ENCODE measurements around the gene CLEC2L. TPM values are rescaled to one million over a fixed set of nuclear protein-coding genes. Genes with fewer than 3 reads are reported as not detected.

CLEC2L gene
- total RNA-seq, 2 donors from 2014 or later, result not detected

- Histone ChIP-seq H3K36me3 (peaks cover 52% of the 10 kb centered on the region), H3K4me3 (no peak overlapping the region), H3K4me1 (ENCODE audit: control insufficient read depth in 1 of 2, low read depth in 2 of 2) (no peaks in the 10 kb centered on the region), H3K9me3 (no peaks in the 10 kb centered on the region), H3K27ac (no peak overlapping the region), H3K27me3 (replicated peaks; ENCODE audit: insufficient read depth) (no peaks in the 10 kb centered on the region)
- ATAC-seq (ENCODE audit: insufficient number of reproducible peaks, low FRiP score, low read depth), result no peak
- no peak for TF ChIP-seq CTCF (IDR thresholded peaks at IDR 0.05)
- DNase-seq (ENCODE audit: low spot score), result no peak
These were observed 48.6 kb downstream of the CLEC2L start for GRCh38 chr7:139572071-139572470.

- no peak for ATAC-seq (ENCODE audit: insufficient number of reproducible peaks, low FRiP score, low read depth)
- H3K36me3 ChIP-seq, result peaks cover 51% of the 10 kb centered on the region
- no peak for TF ChIP-seq CTCF (IDR thresholded peaks at IDR 0.05)
These were observed 49.4 kb downstream of the CLEC2L start for GRCh38 chr7:139572704-139573385.

GRCh38 chr7:139573871-139574270 lies 50.4 kb downstream of the CLEC2L start:
- no peak for TF ChIP-seq CTCF (IDR thresholded peaks at IDR 0.05)
- H3K36me3 ChIP-seq, result peaks cover 45% of the 10 kb centered on the region
- H3K27me3 ChIP-seq (replicated peaks; ENCODE audit: insufficient read depth), result no peaks in the 10 kb centered on the region
- H3K27ac ChIP-seq, result no peak overlapping the region
- DNase-seq (ENCODE audit: low spot score), result no peak
- H3K9me3 ChIP-seq, result no peaks in the 10 kb centered on the region
- H3K4me1 ChIP-seq (ENCODE audit: control insufficient read depth in 1 of 2, low read depth in 2 of 2), result no peaks in the 10 kb centered on the region
- no peak for ATAC-seq (ENCODE audit: insufficient number of reproducible peaks, low FRiP score, low read depth)
- H3K4me3 ChIP-seq, result no peak overlapping the region

More at GRCh38 chr7:139572704-139573385, 49.4 kb downstream of the CLEC2L start:
- Histone ChIP-seq H3K4me1 (ENCODE audit: control insufficient read depth in 1 of 2, low read depth in 2 of 2) (no peaks in the 10 kb centered on the region), H3K27me3 (replicated peaks; ENCODE audit: insufficient read depth) (no peaks in the 10 kb centered on the region), H3K27ac (no peak overlapping the region), H3K9me3 (no peaks in the 10 kb centered on the region), H3K4me3 (no peak overlapping the region)
- no peak for DNase-seq (ENCODE audit: low spot score)

- no peak overlapping the region for H3K27ac ChIP-seq
- no peak for TF ChIP-seq CTCF (IDR thresholded peaks at IDR 0.05)
- no peak overlapping the region for H3K4me3 ChIP-seq
- H3K36me3 ChIP-seq, result peaks cover 52% of the 10 kb centered on the region
- H3K9me3 ChIP-seq, result no peaks in the 10 kb centered on the region
- H3K27me3 ChIP-seq (replicated peaks; ENCODE audit: insufficient read depth), result no peaks in the 10 kb centered on the region
- no peaks in the 10 kb centered on the region for H3K4me1 ChIP-seq (ENCODE audit: control insufficient read depth in 1 of 2, low read depth in 2 of 2)
- DNase-seq (ENCODE audit: low spot score) (no peak), ATAC-seq (ENCODE audit: insufficient number of reproducible peaks, low FRiP score, low read depth) (no peak)
These were observed 51.3 kb downstream of the CLEC2L start for GRCh38 chr7:139574618-139575337.

GRCh38 chr7:139575338-139575680 lies 51.8 kb downstream of the CLEC2L start:
- H3K4me3 ChIP-seq, result no peak overlapping the region
- H3K27ac ChIP-seq, result no peak overlapping the region
- DNase-seq (ENCODE audit: low spot score) (no peak), ATAC-seq (ENCODE audit: insufficient number of reproducible peaks, low FRiP score, low read depth) (no peak)
- no peak for TF ChIP-seq CTCF (IDR thresholded peaks at IDR 0.05)
- H3K36me3 ChIP-seq, result peaks cover 53% of the 10 kb centered on the region
- H3K27me3 ChIP-seq (replicated peaks; ENCODE audit: insufficient read depth), result no peaks in the 10 kb centered on the region
- no peaks in the 10 kb centered on the region for H3K9me3 ChIP-seq
- H3K4me1 ChIP-seq (ENCODE audit: control insufficient read depth in 1 of 2, low read depth in 2 of 2), result no peaks in the 10 kb centered on the region
